Heart left ventricle (tissue), 13 donors: Measurements from ENCODE around the gene RLBP1.

ENCODE experiments used
- CTCF ChIP-seq, 12 donors: fragments of 200-600 bp; sonication (generic) in 4 of 12; IDR thresholded peaks; one replicate each; pipeline versions ENCODE4 v1.5.0 to v1.8.0; 2018 to 2022; ENCODE audit warnings: antibody characterized with exemption in 12 of 12, mild to moderate bottlenecking in 5 of 12
- POLR2A ChIP-seq, 2 donors: fragments of 450-650 bp; IDR thresholded peaks; one replicate each; pipeline ENCODE4 v1.6.1; 2017; ENCODE audit warnings: antibody characterized with exemption in 2 of 2, mild to moderate bottlenecking in 2 of 2, moderate library complexity in 2 of 2
- donor health status: ischemic (EF 13 %, LVEDD 7.1; RV severe dilation, severe dysfunction).
- donor health status: DM: no; HTN: yes; CAD: no.
- donor health status: DM: no; HTN: no; CAD: no.
- donor health status: ischemic (EF 25% LVEDD 6.9; RV normal size, moderate dysfunction).
- donor health status: ischemic (EF 25% LVEDD 5.7; RV mildly dilated, moderate dysfunction).
- donor health status: ischemic (EF 35%, LVEDD 5.7; RV mildly dilated, moderate dysfunction).
- donor health status: nonischemic (EF 11% LVEDD 7.7; RV severe dilation, severe dysfunction).
- donor health status: DM: yes; HTN: yes; CAD: no.
- donor health status: PGD.
- donor health status: ischemic (EF 29% LVEDD 5.4; RV normal size, mild dysfunction).
- donor health status: nonischemic (EF 23%, LVEDD 6.1; RV moderate dilation, normal function).

GRCh38 chr15:89243691-89244573 lies 22.6 kb upstream of the RLBP1 start, which contains the start of gene FANCI:
- TF ChIP-seq CTCF (IDR thresholded peaks at IDR 0.05) (peak; percentile 17 to 73 (median 52)), POLR2A (IDR thresholded peaks at IDR 0.05) (peak in 1 of 2 donors; percentile 45)
